Brain pericyte (primary cell): ENCODE data around the gene SERAC1.

Source experiments
- DNase-seq: peaks from one replicate; pipeline ENCODE4 v3.0.0-alpha.2; 2012; ENCODE audit warnings: low read depth, low spot score

SERAC1 gene

GRCh38 chr6:158078320-158078719 is 89.7 kb downstream of the SERAC1 start:
- DNase-seq, result no peak

- DNase-seq, result no peak
These were observed 90.4 kb downstream of the SERAC1 start for GRCh38 chr6:158077676-158078075.

GRCh38 chr6:158076548-158076947 is 91.5 kb downstream of the SERAC1 start:
- no peak for DNase-seq

- no peak for DNase-seq
These were observed 94.3 kb downstream of the SERAC1 start for GRCh38 chr6:158073776-158074175.

- DNase-seq, result no peak
These were observed 95.9 kb downstream of the SERAC1 start for GRCh38 chr6:158072083-158072721.

- no peak for DNase-seq
These were observed 96.7 kb downstream of the SERAC1 start for GRCh38 chr6:158071121-158072082.

GRCh38 chr6:158070513-158070912 is 97.5 kb downstream of the SERAC1 start:
- no peak for DNase-seq

- no peak for DNase-seq
These were observed 98.3 kb downstream of the SERAC1 start for GRCh38 chr6:158069800-158070195.

GRCh38 chr6:158068893-158069799 is 98.9 kb downstream of the SERAC1 start:
- peak; percentile 63 for DNase-seq

GRCh38 chr6:158068156-158068892 is 99.7 kb downstream of the SERAC1 start:
- no peak for DNase-seq

- DNase-seq, result no peak
These were observed 100.5 kb downstream of the SERAC1 start for GRCh38 chr6:158067436-158068015.

- DNase-seq, result no peak
These were observed 101.8 kb downstream of the SERAC1 start for GRCh38 chr6:158066136-158066781.

GRCh38 chr6:158064725-158065251 is 103.3 kb downstream of the SERAC1 start:
- DNase-seq, result no peak

- DNase-seq, result no peak
These were observed 104.3 kb downstream of the SERAC1 start for GRCh38 chr6:158063736-158064135.

- DNase-seq, result no peak
These were observed 106.2 kb downstream of the SERAC1 start for GRCh38 chr6:158061709-158062461.

- DNase-seq, result no peak
These were observed 106.7 kb downstream of the SERAC1 start for GRCh38 chr6:158061361-158061708.

GRCh38 chr6:158060455-158061360 is 107.4 kb downstream of the SERAC1 start:
- no peak for DNase-seq
